A204.1 (cell line): ENCODE data around the gene DUSP16.
"Not testable (repeated sequence)": the region's sequence is repeated elsewhere in the genome, so short reads cannot be mapped to it uniquely, and the experiment has no call there.

Experiments
- FAIRE-seq: peaks from 2 replicates; lab custom pipeline; 2012; peaks lifted over from hg19 to GRCh38; lab: Jason Lieb, UNC

Gene DUSP16

DNA sequence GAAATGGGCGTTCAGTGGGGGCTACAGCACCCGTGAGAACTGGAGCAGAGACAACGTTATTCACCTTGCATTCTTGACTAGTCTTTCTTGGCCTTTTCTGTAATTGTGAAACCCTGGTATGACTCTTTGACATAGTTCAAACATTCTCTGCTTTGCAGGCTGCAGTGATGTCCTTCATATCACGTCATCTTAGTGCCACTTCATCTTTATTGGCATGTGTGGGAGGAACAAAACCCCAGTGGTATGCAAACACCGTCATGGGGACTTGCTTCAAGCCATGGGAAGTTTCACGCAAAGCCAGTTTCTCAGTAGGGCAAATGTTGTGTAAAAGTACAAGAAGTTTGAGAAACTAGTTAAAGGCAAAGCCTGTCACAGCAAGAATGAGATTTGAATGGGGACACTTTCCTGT, 20.2 kb upstream of the DUSP16 start:
- FAIRE-seq, result no peak

DNA sequence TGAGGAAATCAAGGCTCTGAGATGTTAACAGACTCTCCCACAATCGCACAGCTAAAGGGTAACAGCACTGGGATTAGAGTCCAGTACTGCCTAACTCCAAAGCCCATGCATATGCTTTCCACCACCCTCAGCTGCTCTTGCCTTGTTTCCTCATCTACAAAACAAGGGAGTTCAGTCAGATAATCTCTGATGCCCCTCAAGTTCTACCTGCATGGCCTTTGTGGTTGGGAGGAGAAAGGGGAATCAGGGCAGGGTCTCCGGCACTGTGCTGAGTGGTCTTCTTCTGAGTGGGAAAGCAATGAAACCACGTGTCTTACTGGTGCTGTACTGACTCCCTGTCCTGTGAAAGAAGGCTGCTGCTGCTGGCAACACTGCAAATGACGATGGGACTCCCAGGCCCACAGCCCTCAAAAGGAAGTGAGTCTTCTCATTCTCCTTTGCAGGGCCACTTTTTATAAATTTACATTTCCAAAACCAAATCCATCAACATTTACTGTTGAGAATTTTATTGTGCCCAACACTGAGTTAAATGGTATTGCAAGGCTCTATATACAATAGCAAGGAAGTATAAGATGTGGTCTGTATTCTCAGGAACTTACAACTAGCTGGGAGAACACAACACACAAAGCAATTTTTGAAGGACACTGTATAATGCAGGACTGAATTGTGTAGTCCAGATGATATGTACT, 19.7 kb upstream of the DUSP16 start:
- FAIRE-seq, result no peak

DNA sequence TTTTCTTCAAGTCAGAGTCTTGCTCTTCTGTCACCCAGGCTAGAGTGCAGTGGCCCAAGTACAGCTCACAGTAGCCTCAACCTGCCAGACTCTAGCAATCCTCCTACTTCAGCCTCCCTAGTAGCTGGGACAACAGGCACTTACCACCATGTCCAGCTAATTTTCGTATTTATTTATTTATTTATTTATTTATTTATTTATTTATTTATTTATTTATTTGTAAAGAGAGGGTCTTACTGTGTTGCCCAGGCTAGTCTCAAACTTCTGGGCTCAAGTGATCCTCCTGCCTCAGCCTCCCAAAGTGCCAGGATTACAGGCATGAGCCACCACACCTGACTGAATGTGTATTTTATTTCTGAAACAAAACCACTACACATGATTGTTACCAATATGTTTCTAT, 18.1 kb upstream of the DUSP16 start:
- not testable (repeated sequence) for FAIRE-seq

DNA sequence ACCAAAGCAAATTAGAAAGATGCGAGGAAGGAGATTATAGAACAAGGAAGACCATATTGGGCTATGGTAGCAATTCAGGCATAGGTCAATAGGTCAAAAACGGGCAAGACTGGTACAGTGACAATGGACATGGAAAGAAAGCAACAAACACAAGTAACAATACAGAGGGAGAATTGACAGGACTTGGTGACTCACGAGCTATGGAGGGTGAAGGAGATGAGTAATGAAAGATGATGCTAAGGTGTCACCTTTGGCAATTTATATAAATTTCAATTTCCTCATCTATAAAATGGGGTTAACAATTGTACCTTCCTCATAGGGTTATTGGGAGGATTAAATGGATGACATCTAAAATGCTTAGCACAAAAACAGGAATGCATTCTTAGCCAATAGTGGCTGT, 15.1 kb upstream of the DUSP16 start:
- no peak for FAIRE-seq

DNA sequence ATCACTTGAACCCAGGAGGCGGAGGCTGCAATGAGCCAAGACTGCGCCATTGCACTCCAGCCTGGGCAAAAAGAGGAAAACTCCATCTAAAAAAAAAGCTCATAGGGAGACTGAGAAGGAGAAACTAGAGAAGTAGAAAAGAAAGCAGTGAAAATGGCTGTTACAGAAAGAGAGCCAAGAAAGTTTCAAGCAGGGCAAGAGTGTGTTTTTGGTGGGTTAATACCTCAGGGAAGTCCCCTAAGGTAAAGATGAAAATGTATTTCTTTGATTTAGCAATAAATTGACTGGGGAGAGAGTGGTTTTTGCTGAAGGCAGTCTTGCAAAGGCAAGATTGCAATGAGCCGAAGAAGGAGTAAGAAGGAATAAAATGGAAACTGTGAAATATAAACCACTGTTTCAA, 10.0 kb upstream of the DUSP16 start:
- no peak for FAIRE-seq

DNA sequence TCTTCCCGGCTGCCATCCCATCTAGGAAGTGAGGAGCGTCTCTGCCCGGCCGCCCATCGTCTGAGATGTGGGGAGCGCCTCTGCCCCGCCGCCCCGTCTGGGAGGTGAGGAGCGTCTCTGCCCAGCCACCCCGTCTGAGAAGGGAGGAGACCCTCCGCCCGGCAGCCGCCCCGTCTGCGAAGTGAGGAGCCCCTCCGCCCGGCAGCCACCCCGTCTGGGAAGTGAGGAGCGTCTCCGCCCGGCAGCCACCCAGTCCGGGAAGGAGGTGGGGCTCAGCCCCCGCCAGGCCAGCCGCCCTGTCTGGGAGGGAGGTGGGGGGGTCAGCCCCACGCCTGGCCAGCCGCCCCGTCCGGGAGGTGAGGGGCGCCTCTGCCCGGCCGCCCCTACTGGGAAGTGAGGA, 3.3 kb upstream of the DUSP16 start:
- not testable (repeated sequence) for FAIRE-seq

DNA sequence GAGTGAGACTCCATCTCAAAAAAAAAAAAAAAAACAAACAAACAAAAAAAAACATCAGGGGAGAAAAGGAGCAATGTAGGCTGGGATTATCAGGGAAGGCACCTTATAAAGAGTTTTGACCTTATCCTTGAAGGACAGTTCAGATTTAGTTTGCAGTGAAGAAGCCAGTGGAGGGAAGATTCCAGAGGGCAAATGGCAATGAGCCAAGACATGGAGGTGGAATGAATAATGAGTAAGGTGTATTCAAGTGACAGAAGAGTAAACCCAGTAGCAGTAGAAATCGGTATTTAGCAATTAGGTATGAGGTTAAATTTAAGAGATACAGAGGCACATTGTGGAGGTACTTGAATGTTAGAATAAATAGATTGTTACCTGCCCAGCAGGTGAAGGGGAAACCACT, 2.2 kb upstream of the DUSP16 start:
- FAIRE-seq, result no peak

DNA sequence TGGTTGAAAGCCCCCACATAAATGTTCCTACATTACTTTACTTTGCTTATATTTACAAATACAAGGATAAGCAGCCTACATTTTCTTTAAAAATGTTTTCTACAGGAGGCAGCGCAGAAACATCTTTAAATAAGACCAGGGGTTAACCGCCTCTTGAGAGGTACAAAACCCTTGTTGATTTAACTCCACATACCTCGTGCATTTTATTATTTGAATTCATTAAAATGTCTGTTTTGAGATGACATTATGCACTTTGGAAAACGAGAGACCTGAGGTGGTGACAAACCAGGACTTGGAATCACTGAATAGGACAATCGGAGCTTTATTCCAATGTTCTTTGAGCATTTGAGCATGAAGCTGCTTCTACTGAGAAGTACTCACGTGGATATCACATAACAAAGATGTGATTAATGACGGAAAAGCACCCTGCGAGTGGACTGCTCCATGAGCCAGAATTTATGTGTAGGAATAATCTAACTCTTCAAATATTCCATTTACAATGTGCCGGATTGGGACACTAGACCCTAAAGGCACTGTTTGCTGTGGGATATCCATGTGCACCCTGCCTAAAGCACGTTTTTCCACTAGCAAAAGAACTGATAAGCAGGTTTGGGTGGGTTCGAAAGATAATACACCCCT, 746 bp upstream of the DUSP16 start:
- no peak for FAIRE-seq

DNA sequence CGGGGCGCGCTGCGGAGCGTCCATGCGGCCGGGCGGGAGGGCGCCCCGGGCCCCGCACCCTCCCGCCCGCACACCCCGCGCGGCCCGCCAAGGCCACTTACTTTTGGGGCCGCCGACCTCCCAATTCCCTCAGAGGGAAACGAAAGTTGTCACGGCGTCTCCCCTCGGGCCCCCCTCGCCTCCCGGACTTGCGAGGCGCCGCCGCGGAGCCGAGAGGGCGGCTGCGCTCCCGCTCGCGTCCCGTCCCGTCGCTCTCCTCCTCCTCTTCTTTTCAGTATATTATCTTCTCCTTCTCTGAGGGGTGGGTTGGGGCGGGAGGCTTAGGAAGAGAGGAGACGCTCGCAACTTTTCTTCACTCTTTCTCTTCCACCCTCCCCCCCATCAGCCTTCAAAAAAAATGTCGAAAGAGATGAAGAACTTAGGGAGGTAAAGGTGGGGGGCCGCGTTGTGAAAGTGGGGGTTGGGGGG, 613 bp downstream of the DUSP16 start:
- no peak for FAIRE-seq

DNA sequence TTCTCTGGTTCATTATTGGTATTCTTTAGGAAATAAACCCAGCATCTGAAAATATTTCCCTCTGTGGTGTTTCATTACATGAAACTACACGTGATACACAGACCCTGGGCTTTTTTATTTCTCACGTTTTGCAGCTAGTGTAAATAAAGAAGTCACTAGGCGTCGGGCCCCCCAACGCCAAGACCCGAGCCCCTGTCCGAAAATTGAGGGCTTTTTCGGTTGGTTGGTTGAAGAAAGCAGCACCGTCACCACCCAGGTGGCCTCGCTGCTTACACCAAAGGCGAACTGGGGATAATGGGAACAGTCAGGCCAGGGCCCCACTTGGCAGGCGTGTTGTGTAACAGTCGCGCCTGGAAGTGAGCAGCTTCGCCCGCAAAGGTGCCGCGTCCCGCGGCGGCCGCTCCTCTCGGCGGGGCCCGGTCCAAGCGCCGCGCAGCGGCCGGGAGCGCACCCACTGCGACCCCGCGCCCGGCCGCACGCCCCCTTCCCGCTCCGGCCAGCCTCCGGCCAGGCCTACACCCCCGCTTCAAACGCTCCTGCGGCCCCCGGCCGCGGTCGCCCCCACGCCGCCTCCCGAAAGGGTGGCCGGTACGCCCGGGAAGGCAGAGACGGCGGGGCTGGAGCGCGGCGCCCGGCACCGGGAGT, 1.2 kb downstream of the DUSP16 start:
- FAIRE-seq, result no peak

DNA sequence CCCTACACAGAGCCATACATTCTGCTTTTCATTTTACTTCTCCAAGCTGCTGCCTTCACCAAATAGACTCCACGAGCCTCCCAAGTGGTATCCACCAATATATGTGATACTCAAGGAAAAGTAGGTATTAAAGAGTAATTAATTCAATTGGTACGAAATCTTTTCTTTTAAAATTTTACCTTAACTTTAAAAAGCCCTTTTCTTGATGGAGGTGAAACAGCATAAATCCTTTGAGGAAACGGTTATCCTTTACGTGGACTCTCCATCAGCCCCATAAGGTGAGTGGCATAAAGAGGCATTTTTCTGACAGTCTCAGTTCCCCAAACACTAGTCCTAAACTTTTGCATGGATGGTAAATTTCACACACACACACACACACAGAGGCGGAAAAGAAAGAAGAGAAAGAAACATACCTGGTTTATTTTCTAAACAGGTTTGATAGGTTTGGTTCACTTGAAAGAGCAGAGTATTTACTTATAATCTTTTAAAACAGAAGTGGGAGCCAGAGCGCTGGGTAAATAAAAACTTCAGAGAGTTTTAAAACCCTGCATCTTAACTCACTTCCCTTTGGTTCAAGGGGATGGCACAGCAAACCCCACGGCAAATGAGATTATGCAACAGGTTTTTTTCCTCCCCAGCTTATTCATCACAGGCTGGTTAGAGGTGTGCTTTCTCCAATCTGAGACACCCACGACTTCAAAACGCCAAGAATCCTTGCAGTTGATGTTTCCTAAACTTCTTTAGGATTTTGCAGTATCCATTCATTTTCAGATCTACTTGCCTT, 1.9 kb downstream of the DUSP16 start:
- no peak for FAIRE-seq

DNA sequence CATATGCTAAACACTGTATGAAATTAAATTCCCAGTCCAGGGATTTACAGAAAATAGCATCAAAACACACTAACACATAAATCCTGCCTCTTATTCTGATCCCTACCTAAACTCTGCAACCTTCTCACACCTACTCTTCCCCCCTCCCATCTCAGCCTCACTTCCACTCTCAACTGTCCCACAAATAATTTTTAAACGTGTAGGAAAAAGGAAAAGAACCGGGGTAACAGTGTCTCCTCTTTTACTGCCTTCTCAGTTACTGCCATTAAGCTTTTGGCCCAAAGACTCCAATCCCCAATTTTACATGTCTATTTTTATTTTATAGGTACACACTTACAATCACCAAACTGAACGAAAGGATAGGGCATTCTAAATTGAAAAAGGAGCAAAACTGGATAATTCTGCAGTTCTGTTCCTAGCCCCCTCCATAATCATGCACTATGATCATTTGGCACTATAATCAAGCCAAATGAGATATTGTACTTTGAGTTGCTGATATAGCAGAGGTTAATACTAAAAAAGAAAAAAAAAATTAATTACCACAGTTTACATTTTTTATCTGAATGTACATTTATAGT, 2.9 kb downstream of the DUSP16 start:
- no peak for FAIRE-seq

DNA sequence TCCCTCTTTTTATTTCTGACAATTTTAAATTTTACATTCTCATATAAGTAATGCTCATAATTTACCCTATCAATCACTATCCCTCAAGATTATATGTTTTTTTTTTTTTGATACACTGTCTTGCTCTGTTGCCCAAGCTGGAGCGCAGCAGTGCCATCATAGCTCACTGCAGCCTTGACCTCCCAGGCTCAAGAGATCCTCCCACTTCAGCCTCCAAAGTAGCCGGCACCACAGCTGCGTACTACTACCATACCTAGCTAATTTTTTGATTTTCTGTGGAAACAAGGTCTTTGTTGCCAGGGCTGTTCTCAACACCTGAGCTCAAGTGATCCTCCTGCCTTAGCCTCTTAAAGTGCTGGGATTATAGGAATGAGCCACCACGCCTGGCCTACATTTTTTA, 4.4 kb downstream of the DUSP16 start:
- no peak for FAIRE-seq

DNA sequence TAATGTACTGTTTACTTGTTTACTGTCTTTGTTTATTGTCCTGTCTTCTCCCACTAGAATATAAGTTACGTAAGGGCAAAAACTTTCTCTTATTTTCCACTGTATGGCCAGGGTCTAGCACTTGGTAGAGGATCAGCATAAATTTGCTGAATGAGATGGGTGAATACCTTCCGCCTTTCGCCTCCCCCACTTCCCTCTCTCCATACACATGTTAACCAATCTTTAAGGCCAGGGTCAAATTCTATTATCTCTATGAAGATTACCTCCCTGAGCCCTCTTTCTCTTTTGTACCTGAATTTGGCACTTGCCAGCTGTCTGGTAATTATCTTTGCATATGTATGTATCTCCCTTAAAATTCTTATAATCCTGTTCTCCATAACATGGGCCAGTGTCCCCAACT, 4.9 kb downstream of the DUSP16 start:
- no peak for FAIRE-seq

DNA sequence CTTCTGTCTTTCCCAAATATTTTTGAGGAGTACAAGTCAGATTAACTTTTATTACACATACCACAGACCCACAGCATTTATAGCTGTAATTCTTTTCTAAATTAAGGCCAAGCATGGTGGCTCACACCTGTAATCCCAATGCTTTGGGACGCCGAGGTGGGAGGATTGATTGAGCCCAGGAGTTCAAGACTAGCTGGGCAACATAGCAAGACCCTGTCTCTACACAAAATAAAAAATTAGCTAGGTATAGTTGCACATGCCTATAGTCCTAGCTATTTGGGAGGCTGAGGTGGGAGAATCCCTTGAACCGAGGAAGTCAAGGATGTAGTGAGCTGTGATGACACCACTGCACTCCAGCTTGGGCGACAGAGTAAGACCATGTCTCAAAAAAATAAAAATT, 7.0 kb downstream of the DUSP16 start:
- no peak for FAIRE-seq

DNA sequence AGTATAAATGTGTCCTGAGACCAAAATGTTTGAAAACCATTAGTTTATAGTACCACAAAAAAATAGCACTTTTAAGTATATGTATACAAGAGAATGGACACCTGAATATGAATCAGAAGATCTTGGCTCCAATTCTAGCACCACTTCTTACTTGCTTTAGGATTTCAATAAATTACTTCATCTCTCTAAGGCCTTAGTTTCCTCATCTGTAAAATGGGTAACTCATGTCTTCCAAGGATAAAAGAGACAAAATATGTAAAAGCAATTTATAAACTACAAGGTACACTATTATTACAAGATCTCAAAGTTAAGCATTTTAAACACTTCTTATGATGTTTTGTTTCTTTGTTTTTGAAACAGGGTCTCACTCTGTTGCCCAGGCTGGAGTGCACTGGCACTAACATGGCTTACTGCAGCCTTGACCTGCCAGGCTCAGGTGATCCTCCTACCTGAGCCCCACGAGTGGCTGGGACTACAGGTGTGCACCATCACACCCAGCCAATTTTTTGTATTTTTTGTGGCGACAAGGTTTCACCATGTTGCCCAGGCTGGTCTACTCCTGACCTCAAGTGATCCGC, 9.4 kb downstream of the DUSP16 start:
- FAIRE-seq, result no peak

DNA sequence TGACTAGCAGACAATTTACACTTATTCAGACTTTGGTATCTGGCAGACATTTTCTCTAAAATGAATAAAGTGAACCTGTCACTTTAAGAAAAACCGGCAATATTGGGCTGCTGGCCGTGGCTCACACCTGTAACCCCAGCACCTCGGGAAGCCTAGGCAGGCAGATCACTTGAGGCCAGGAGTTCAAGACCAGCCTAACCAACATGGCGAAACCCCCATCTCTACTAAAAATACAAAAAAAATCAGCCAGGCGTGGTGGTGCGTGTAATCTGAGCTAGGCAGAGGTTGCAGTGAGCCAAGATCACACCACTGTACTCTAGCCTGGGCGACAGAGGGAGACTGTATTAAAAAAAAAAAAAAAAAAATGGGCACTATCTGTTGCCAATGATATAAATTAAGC, 11.5 kb downstream of the DUSP16 start:
- no peak for FAIRE-seq

DNA sequence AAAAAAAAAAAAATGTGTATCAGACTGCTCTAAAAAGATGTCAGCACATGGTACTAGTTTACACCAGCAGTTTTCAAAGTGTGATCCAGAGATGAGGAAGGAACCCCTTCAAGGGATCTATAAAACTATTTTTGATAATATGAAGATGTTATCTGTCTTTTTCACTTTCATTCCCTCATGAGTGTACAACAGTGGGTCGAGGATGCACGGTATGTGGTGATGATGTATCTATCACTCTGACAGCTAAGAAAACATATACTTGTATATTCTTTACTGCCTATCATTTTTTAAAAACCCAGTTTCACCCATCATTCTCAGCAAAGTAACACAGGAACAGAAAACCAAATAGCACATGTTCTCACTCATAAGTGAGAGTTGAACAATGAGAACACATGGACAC, 12.4 kb downstream of the DUSP16 start:
- no peak for FAIRE-seq

DNA sequence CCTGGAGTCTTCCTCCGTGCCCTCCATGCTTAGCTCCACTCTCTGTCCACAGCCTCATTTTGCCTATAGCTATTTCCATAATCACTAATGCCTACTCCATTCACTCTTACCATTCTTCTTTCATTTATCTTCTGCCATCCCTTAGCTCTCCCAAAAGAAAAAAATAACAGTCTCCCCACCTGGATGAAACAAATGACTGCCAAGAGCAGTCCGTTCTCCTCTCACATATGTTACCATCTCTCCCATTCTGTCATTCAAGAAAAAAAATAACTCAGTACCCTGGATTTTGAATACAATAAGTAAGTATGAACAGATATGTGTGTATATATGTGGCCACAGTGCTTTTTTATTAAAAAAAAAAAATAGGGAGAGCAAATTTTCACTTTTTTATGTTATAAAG, 13.2 kb downstream of the DUSP16 start:
- FAIRE-seq, result no peak

DNA sequence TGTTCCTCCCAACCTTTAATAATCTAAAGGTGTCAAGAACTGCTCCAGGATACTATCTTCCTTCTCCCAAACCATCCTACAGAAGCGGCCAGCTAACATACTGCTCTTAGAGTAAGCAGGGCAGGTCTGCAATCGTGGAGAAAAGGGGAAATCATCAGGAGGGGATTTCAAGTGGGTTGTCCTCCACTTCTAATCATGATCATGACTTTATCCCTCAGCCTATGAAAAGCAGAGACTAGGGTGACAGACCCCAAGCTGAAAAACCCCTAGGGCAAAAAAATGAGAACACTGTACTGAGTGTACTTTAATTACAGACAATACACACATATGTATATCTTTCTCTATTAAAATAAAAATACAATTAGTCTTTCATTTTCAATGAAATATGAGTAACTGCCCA, 13.9 kb downstream of the DUSP16 start:
- no peak for FAIRE-seq

DNA sequence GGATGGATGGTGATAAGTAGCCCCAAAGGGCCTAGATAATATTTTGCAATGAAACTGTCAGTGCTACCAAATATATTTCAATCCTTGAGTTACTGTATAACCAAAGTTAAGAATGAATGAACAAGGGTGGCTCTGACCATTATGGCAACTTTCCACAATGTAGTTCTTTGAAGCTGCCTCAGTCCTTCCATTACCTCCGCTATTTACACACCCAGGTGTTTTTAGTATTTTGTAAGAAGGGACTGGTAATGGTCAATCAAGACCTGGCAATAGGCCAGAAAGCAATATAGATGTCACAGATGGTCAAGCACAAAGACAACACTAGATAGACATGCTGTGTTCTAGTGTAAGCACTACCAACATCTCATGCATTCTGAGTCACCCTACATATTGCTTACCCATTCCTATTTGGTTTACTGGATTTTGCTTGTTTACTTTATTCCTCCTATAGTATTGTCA, 16.3 kb downstream of the DUSP16 start:
- no peak for FAIRE-seq

DNA sequence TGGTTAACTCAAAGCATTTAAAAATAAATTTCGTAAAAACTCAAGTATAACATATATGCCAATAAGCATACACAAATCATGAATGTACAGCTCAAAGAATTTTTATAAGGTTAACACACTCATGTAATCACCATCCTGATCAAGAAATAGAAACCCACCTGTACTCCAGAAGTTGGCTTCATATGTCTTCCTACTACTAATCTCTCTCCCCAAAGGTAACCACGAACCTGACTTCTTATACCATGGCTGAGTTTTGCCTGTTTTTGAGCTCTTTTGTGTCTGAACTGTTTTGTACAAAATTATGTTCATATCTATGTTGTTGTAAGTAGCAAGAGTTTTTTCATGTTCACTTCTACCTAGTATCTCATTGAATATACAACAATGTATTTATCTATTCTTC, 18.7 kb downstream of the DUSP16 start:
- no peak for FAIRE-seq
